CD14-positive monocyte (primary cell): ENCODE data around the gene LRIT1. TPM values are rescaled to one million over a fixed set of nuclear protein-coding genes. Genes with fewer than 3 reads are reported as not detected.

Source experiments
- DNase-seq, 3 donors: peaks; one replicate each; pipeline ENCODE4 v3.0.0-alpha.2; 2011 to 2022
- H2AFZ ChIP-seq: 2 replicates; pipeline ENCODE4 v1.6.0; 2012; ENCODE audit warnings: mild to moderate bottlenecking, low read depth, low read length, inconsistent platforms; ENCODE audit not compliant: insufficient read depth, poor library complexity, severe bottlenecking
- H3K27ac ChIP-seq, 2 donors: 1 replicate in 1 of 2; 2 replicates in 1 of 2; pipeline ENCODE4 v1.5.1; 2012 to 2013; ENCODE audit warnings: low read length in 2 of 2, control low read depth in 1 of 2, inconsistent platforms in 1 of 2, low read depth in 1 of 2, mild to moderate bottlenecking in 1 of 2
- H3K27me3 ChIP-seq, 2 donors: one replicate each; pipeline versions ENCODE4 v1.6.0 to v1.6.1; 2011 to 2013; ENCODE audit warnings: low read length in 2 of 2; ENCODE audit not compliant: control insufficient read depth in 2 of 2, insufficient read depth in 2 of 2
- H3K36me3 ChIP-seq, 2 donors: replicated peaks in 1 of 2; 1 replicate in 1 of 2; 2 replicates in 1 of 2; pipeline versions ENCODE4 v1.5.1 to v1.6.1; 2012 to 2013; ENCODE audit warnings: low read length in 2 of 2, control low read depth in 1 of 2, inconsistent platforms in 1 of 2, mild to moderate bottlenecking in 1 of 2; ENCODE audit not compliant: insufficient read depth in 2 of 2, control insufficient read depth in 1 of 2
- H3K4me1 ChIP-seq, 2 donors: 1 replicate in 1 of 2; 2 replicates in 1 of 2; pipeline versions ENCODE4 v1.5.1 to v1.6.1; 2012 to 2013; ENCODE audit warnings: low read length in 2 of 2, control low read depth in 1 of 2, inconsistent platforms in 1 of 2, mild to moderate bottlenecking in 1 of 2, moderate library complexity in 1 of 2; ENCODE audit not compliant: insufficient read depth in 2 of 2, control insufficient read depth in 1 of 2
- H3K4me2 ChIP-seq: replicated peaks from 2 replicates; pipeline ENCODE3; 2012; ENCODE audit warnings: low read length, moderate library complexity, mild to moderate bottlenecking; ENCODE audit not compliant: poor library complexity, severe bottlenecking; ENCODE audit errors: extremely low read depth
- H3K4me3 ChIP-seq, 3 experiments: fragments of 200-600 bp in 1 of 3; sonication (generic) in 1 of 3; replicated peaks in 1 of 3; 1 replicate in 2 of 3; 2 replicates in 1 of 3; pipeline ENCODE4 v1.5.1; 2011 to 2013; ENCODE audit warnings: low read length in 3 of 3, mild to moderate bottlenecking in 3 of 3, control low read depth in 2 of 3, low read depth in 2 of 3, inconsistent platforms in 1 of 3, moderate library complexity in 1 of 3
- H3K79me2 ChIP-seq: 2 replicates; pipeline ENCODE4 v1.6.0; 2012; ENCODE audit warnings: mild to moderate bottlenecking, control low read depth, inconsistent platforms, low read length, moderate library complexity; ENCODE audit not compliant: insufficient read depth
- H3K9ac ChIP-seq: 2 replicates; pipeline ENCODE4 v1.6.0; 2017; ENCODE audit warnings: low read length, mild to moderate bottlenecking; ENCODE audit not compliant: insufficient read depth, poor library complexity, severe bottlenecking
- H3K9me3 ChIP-seq, 2 donors: replicated peaks in 1 of 2; 1 replicate in 1 of 2; 2 replicates in 1 of 2; pipeline versions ENCODE4 v1.5.1 to v1.6.1; 2012 to 2013; ENCODE audit warnings: low read length in 2 of 2, control low read depth in 1 of 2; ENCODE audit not compliant: control insufficient read depth in 1 of 2, insufficient read depth in 1 of 2
- H4K20me1 ChIP-seq: 2 replicates; pipeline ENCODE4 v1.6.0; 2012; ENCODE audit warnings: mild to moderate bottlenecking, low read length, control low read depth, moderate library complexity; ENCODE audit not compliant: insufficient read depth
- H3K27ac Mint-ChIP-seq, 7 donors: one replicate each; pipeline ENCODE4 v1.8.0; 2020; ENCODE audit warnings: mild to moderate bottlenecking in 7 of 7, mixed read lengths in 7 of 7, moderate library complexity in 6 of 7, inconsistent platforms in 2 of 7
- H3K27me3 Mint-ChIP-seq, 3 donors: one replicate each; pipeline ENCODE4 v1.8.0; 2021 to 2022; ENCODE audit warnings: low read depth in 3 of 3, mild to moderate bottlenecking in 3 of 3, mixed read lengths in 3 of 3, moderate library complexity in 3 of 3, inconsistent platforms in 1 of 3
- H3K36me3 Mint-ChIP-seq, 2 donors: one replicate each; pipeline ENCODE4 v1.8.0; 2020; ENCODE audit warnings: mixed read lengths in 2 of 2, inconsistent platforms in 1 of 2, mild to moderate bottlenecking in 1 of 2
- H3K4me1 Mint-ChIP-seq: one replicate; pipeline ENCODE4 v1.8.0; 2020; ENCODE audit warnings: mild to moderate bottlenecking, mixed read lengths
- H3K4me3 Mint-ChIP-seq, 2 donors: one replicate each; pipeline ENCODE4 v1.8.0; 2020; ENCODE audit warnings: mild to moderate bottlenecking in 2 of 2, mixed read lengths in 2 of 2, moderate library complexity in 1 of 2
- H3K9me3 Mint-ChIP-seq, 7 donors: one replicate each; pipeline ENCODE4 v1.8.0; 2020 to 2022; ENCODE audit warnings: mixed read lengths in 7 of 7, mild to moderate bottlenecking in 6 of 7, moderate library complexity in 6 of 7, inconsistent platforms in 2 of 7
- WGBS: methylation state at CpG from one replicate; pipeline ENCODE4 v1.1.5; 2013; ENCODE audit warnings: missing lambda C conversion rate; ENCODE audit not compliant: insufficient coverage; 5-methylcytosine and 5-hydroxymethylcytosine counted together
- intact Hi-C, 2 donors: fragments of 100-400 bp; cut with micrococcal nuclease; formaldehyde crosslinking; loops; one replicate each; pipeline versions ENCODE4 v1.15.0 to v1.15.1; 2023
- polyA plus RNA-seq, 3 donors: library from polyadenylated mRNA; depleted of rRNA in 1 of 3; unstranded in 2 of 3; stranded (reverse) in 1 of 3; fragments of 300-500 nt in 2 of 3; fragments of >200 nt in 1 of 3; fragmentation: Illumina TruSeq in 2 of 3; gene quantifications; 1 replicate in 2 of 3; 2 replicates in 1 of 3; pipeline ENCODE4 v1.2.3, GENCODE V29; 2012 to 2021
- TF ChIP-seq, protein P1 (sequence below): fragments of 200-600 bp; IDR thresholded peaks from one replicate; pipeline ENCODE4 v1.8.0; 2022; ENCODE audit warnings: antibody characterized with exemption, mild to moderate bottlenecking

LRIT1 gene
- polyA plus RNA-seq, 3 donors = not detected

- H3K79me2 ChIP-seq = no peaks in the 10 kb centered on the region
- H2AFZ ChIP-seq = no peak overlapping the region
- no peak for DNase-seq
- no peaks in the 10 kb centered on the region for H3K4me1 ChIP-seq
- no peaks in the 10 kb centered on the region for H4K20me1 ChIP-seq
- Mint-ChIP-seq H3K36me3 (no peaks in the 10 kb centered on the region), H3K9me3 (peaks cover 0 to 1% (median 0%) of the 10 kb centered on the region in 7 donors), H3K27me3 (peaks cover 10 to 22% (median 16%) of the 10 kb centered on the region in 3 donors), H3K4me3 (no peak overlapping the region), H3K27ac (no peak overlapping the region), H3K4me1 (no peaks in the 10 kb centered on the region)
- intact Hi-C loops = no loop called here
- WGBS = 76% methylated on average over 3 of the region's 3 CpGs
- H3K36me3 ChIP-seq = no peaks in the 10 kb centered on the region
- no peak overlapping the region for H3K4me2 ChIP-seq
- peaks cover 0 to 3% of the 10 kb centered on the region in 2 donors for H3K9me3 ChIP-seq
- H3K4me3 ChIP-seq = no peak overlapping the region
- TF ChIP-seq, protein P1, sequence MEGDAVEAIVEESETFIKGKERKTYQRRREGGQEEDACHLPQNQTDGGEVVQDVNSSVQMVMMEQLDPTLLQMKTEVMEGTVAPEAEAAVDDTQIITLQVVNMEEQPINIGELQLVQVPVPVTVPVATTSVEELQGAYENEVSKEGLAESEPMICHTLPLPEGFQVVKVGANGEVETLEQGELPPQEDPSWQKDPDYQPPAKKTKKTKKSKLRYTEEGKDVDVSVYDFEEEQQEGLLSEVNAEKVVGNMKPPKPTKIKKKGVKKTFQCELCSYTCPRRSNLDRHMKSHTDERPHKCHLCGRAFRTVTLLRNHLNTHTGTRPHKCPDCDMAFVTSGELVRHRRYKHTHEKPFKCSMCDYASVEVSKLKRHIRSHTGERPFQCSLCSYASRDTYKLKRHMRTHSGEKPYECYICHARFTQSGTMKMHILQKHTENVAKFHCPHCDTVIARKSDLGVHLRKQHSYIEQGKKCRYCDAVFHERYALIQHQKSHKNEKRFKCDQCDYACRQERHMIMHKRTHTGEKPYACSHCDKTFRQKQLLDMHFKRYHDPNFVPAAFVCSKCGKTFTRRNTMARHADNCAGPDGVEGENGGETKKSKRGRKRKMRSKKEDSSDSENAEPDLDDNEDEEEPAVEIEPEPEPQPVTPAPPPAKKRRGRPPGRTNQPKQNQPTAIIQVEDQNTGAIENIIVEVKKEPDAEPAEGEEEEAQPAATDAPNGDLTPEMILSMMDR = no peak
- H3K27ac ChIP-seq = no peak overlapping the region
- H3K27me3 ChIP-seq = peaks cover 10 to 15% of the 10 kb centered on the region in 2 donors
- H3K9ac ChIP-seq = no peak overlapping the region
These were observed 52.5 kb downstream of the LRIT1 start for GRCh38 chr10:84188815-84189214.

DNA sequence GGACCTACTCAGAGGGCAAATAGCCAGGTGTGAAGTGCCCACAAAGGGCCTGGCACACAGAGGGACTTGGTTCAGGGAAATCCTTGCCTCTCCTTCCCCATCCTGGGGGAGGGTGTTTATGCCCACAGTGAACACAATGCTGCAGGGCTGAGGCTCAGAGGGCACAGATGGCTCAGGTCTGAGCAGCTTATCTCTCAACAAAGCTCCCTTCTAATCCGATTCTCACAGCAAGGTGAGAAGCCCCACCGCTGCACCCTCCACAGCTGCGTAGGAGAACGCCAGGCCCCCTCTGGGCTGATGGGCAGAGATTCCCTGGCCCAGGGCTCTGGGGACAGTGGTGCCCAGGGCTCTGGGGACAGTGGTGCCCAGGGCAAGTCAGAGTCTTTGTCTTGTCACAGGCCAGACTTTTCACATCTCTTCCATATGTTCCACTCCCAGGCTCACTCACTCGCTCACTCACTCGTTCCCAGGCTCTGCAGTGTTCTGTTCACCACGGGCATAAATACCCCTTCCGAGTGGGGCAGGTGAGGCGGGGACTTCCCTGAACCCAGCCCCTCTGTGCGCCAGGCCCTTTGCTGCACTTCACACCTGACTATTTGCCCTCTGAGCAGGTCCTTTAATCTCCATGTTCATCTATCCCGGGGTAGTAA, 55.7 kb downstream of the LRIT1 start:
- Histone ChIP-seq H4K20me1 (no peaks in the 10 kb centered on the region), H2AFZ (no peak overlapping the region), H3K27ac (no peak overlapping the region), H3K4me2 (no peak overlapping the region), H3K27me3 (no peaks in the 10 kb centered on the region), H3K79me2 (no peaks in the 10 kb centered on the region), H3K36me3 (no peaks in the 10 kb centered on the region), H3K4me3 (no peak overlapping the region), H3K4me1 (no peaks in the 10 kb centered on the region), H3K9me3 (no peaks in the 10 kb centered on the region), H3K9ac (no peak overlapping the region)
- DNase-seq = no peak
- 84% methylated on average over 11 of the region's 11 CpGs for WGBS
- Mint-ChIP-seq H3K27ac (no peak overlapping the region), H3K4me1 (no peaks in the 10 kb centered on the region), H3K9me3 (peaks cover 0 to 3% (median 2%) of the 10 kb centered on the region in 7 donors), H3K36me3 (no peaks in the 10 kb centered on the region), H3K4me3 (no peak overlapping the region), H3K27me3 (peaks cover 1 to 3% (median 2%) of the 10 kb centered on the region in 3 donors)
- TF ChIP-seq, protein P1 = no peak
- intact Hi-C loops = no loop called here
